H9 (cell line): ENCODE measurements around the gene GPD2. TPM values are rescaled to one million over a fixed set of nuclear protein-coding genes. Genes with fewer than 3 reads are reported as not detected.

Experiments used
- DNase-seq: peaks from one replicate; pipeline ENCODE4 v3.0.0-alpha.2; 2017
- H2AFZ ChIP-seq: one replicate; pipeline ENCODE4 v1.6.1; 2013; ENCODE audit warnings: mild to moderate bottlenecking, low read length, control low read depth, moderate library complexity
- H2AK5ac ChIP-seq: 2 replicates; pipeline ENCODE4 v1.6.1; 2013; ENCODE audit warnings: low read length, control low read depth, mixed read lengths; ENCODE audit not compliant: insufficient read length
- H2BK120ac ChIP-seq: one replicate; pipeline ENCODE4 v1.6.1; 2013; ENCODE audit warnings: low read depth, mild to moderate bottlenecking, low read length, control low read depth, inconsistent platforms; ENCODE audit not compliant: poor library complexity, severe bottlenecking
- H2BK12ac ChIP-seq: 2 replicates; pipeline ENCODE4 v1.6.1; 2013; ENCODE audit warnings: low read length, control low read depth, mixed read lengths, low read depth; ENCODE audit not compliant: insufficient read length
- H2BK15ac ChIP-seq: 2 replicates; pipeline ENCODE4 v1.6.1; 2013; ENCODE audit warnings: low read depth, low read length, control low read depth
- H2BK20ac ChIP-seq: one replicate; pipeline ENCODE4 v1.6.1; 2013; ENCODE audit warnings: low read depth, mild to moderate bottlenecking, low read length, control low read depth, inconsistent platforms; ENCODE audit not compliant: poor library complexity, severe bottlenecking
- H2BK5ac ChIP-seq: 2 replicates; pipeline ENCODE4 v1.6.1; 2013; ENCODE audit warnings: low read length, control low read depth, mixed read lengths; ENCODE audit not compliant: insufficient read length
- H3K14ac ChIP-seq: 2 replicates; pipeline ENCODE4 v1.6.1; 2013; ENCODE audit warnings: low read length, control low read depth; ENCODE audit not compliant: insufficient read depth
- H3K18ac ChIP-seq: 2 replicates; pipeline ENCODE4 v1.6.1; 2013; ENCODE audit warnings: low read depth, mild to moderate bottlenecking, mixed read lengths, low read length, control low read depth; ENCODE audit not compliant: insufficient read length
- H3K23ac ChIP-seq: 2 replicates; pipeline ENCODE4 v1.6.1; 2013; ENCODE audit warnings: low read length, control low read depth, mixed read lengths, low read depth; ENCODE audit not compliant: insufficient read length
- H3K23me2 ChIP-seq: 2 replicates; pipeline ENCODE4 v1.6.1; 2013; ENCODE audit warnings: low read depth, mild to moderate bottlenecking, mixed read lengths, low read length, control low read depth; ENCODE audit not compliant: insufficient read length, poor library complexity, severe bottlenecking
- H3K27ac ChIP-seq: 2 replicates; pipeline ENCODE4 v1.5.1; 2013; ENCODE audit warnings: low read length, control low read depth, mixed read lengths, low read depth; ENCODE audit not compliant: insufficient read length
- H3K27me3 ChIP-seq: 2 replicates; pipeline ENCODE4 v1.6.1; 2013; ENCODE audit warnings: low read length, control low read depth, inconsistent platforms; ENCODE audit not compliant: insufficient read depth
- H3K4ac ChIP-seq: 2 replicates; pipeline ENCODE4 v1.6.1; 2013; ENCODE audit warnings: low read depth, mild to moderate bottlenecking, control low read depth, inconsistent platforms, low read length, moderate library complexity
- H3K4me1 ChIP-seq: 2 replicates; pipeline ENCODE4 v1.6.1; 2013; ENCODE audit warnings: low read length, control low read depth, inconsistent platforms; ENCODE audit not compliant: insufficient read depth
- H3K4me2 ChIP-seq: 2 replicates; pipeline ENCODE4 v1.6.1; 2013; ENCODE audit warnings: low read length, control low read depth, mixed read lengths; ENCODE audit not compliant: insufficient read length, insufficient read depth
- H3K56ac ChIP-seq: 2 replicates; pipeline ENCODE4 v1.6.1; 2013; ENCODE audit warnings: low read depth, mild to moderate bottlenecking, mixed read lengths, low read length, control low read depth; ENCODE audit not compliant: insufficient read length
- H3K79me1 ChIP-seq: 2 replicates; pipeline ENCODE4 v1.6.1; 2013; ENCODE audit warnings: low read depth, mild to moderate bottlenecking, moderate library complexity, low read length, control low read depth, inconsistent platforms; ENCODE audit not compliant: insufficient read depth, poor library complexity, severe bottlenecking
- H3K79me2 ChIP-seq: 2 replicates; pipeline ENCODE4 v1.6.1; 2013; ENCODE audit warnings: low read length, control low read depth, inconsistent platforms; ENCODE audit not compliant: insufficient read depth
- H3K9ac ChIP-seq: 2 replicates; pipeline ENCODE4 v1.6.1; 2013; ENCODE audit warnings: low read length, control low read depth, mixed read lengths; ENCODE audit not compliant: insufficient read length; ENCODE audit errors: extremely low read depth
- H3K9me3 ChIP-seq: one replicate; pipeline ENCODE4 v1.6.1; 2013; ENCODE audit warnings: low read depth, low read length, inconsistent platforms; ENCODE audit not compliant: control insufficient read depth
- H3T11ph ChIP-seq: one replicate; pipeline ENCODE4 v1.6.1; 2013; ENCODE audit warnings: mild to moderate bottlenecking, low read length, control low read depth, inconsistent platforms
- H4K20me1 ChIP-seq: one replicate; pipeline ENCODE4 v1.6.1; 2013; ENCODE audit not compliant: control insufficient read depth, insufficient read length, insufficient read depth
- H4K5ac ChIP-seq: 2 replicates; pipeline ENCODE4 v1.6.1; 2013; ENCODE audit warnings: low read depth, mild to moderate bottlenecking, mixed read lengths, low read length, control low read depth; ENCODE audit not compliant: insufficient read length
- H4K8ac ChIP-seq: replicated peaks from 2 replicates; pipeline ENCODE4 v1.6.1; 2013; ENCODE audit warnings: low read length, control low read depth, mixed read lengths, low read depth; ENCODE audit not compliant: insufficient read length
- H4K91ac ChIP-seq: 2 replicates; pipeline ENCODE4 v1.6.1; 2013; ENCODE audit warnings: low read depth, mild to moderate bottlenecking, moderate library complexity, mixed read lengths, low read length, control low read depth; ENCODE audit not compliant: insufficient read length
- H3K27ac Mint-ChIP-seq, 3 experiments: 2 replicates in 2 of 3; 3 replicates in 1 of 3; pipeline ENCODE4 v1.8.0; 2020 to 2021; ENCODE audit warnings: mixed read lengths in 3 of 3, mild to moderate bottlenecking in 1 of 3, moderate library complexity in 1 of 3
- H3K27me3 Mint-ChIP-seq: 2 replicates; pipeline ENCODE4 v1.8.0; 2021; ENCODE audit warnings: low read depth, mild to moderate bottlenecking, moderate library complexity, mixed read lengths
- H3K36me3 Mint-ChIP-seq, 3 experiments: 2 replicates in 2 of 3; 3 replicates in 1 of 3; pipeline ENCODE4 v1.8.0; 2020 to 2021; ENCODE audit warnings: low read depth in 3 of 3, mixed read lengths in 3 of 3; ENCODE audit not compliant: insufficient read depth in 1 of 3
- H3K4me1 Mint-ChIP-seq, 2 experiments: 2 replicates each; pipeline ENCODE4 v1.8.0; 2020; ENCODE audit warnings: mixed read lengths in 2 of 2
- H3K4me3 Mint-ChIP-seq, 2 experiments: 2 replicates in 1 of 2; 3 replicates in 1 of 2; pipeline ENCODE4 v1.8.0; 2020 to 2021; ENCODE audit warnings: mild to moderate bottlenecking in 2 of 2, mixed read lengths in 2 of 2, moderate library complexity in 1 of 2
- H3K9me3 Mint-ChIP-seq, 2 experiments: 2 replicates in 1 of 2; 3 replicates in 1 of 2; pipeline ENCODE4 v1.8.0; 2020; ENCODE audit warnings: mild to moderate bottlenecking in 2 of 2, mixed read lengths in 2 of 2, moderate library complexity in 1 of 2
- CTCF ChIP-seq: fragments of 200-600 bp; sonication (generic); conservative IDR thresholded peaks from 3 replicates; pipeline ENCODE4 v1.8.0; 2021; ENCODE audit warnings: antibody characterized with exemption, mild to moderate bottlenecking
- WGBS: extraction: QIAGEN DNeasy Blood & Tissue Kit; methylation state at CpG from one replicate; pipeline ENCODE4 v1.1.7; 2013; ENCODE audit warnings: missing lambda C conversion rate, low lambda C conversion rate, mixed read lengths; ENCODE audit not compliant: insufficient read length; ENCODE audit errors: extremely low coverage; 5-methylcytosine and 5-hydroxymethylcytosine counted together
- total RNA-seq: library from RNA; stranded (reverse); gene quantifications from 2 replicates; pipeline ENCODE4 v1.2.1, GENCODE V29; 2021

GPD2 gene
- total RNA-seq, 1 experiment from 2014 or later, result 46.0 TPM

- Histone ChIP-seq H3T11ph (no peak overlapping the region), H3K4me1 (no peaks in the 10 kb centered on the region), H3K79me1 (no peaks in the 10 kb centered on the region), H3K27ac (no peak overlapping the region), H3K4me2 (no peak overlapping the region), H3K23me2 (no peaks in the 10 kb centered on the region), H2BK12ac (no peak overlapping the region), H4K91ac (no peak overlapping the region), H4K20me1 (no peaks in the 10 kb centered on the region), H2BK20ac (no peak overlapping the region), H3K4ac (no peak overlapping the region), H3K9ac (no peak overlapping the region), H3K18ac (no peak overlapping the region), H2BK15ac (no peak overlapping the region), H2AK5ac (no peak overlapping the region), H2BK120ac (no peak overlapping the region), H3K23ac (no peak overlapping the region), H2BK5ac (no peak overlapping the region), H3K9me3 (no peaks in the 10 kb centered on the region), H4K8ac (no peak overlapping the region), H2AFZ (no peak overlapping the region), H3K27me3 (no peaks in the 10 kb centered on the region), H3K56ac (no peak overlapping the region), H3K14ac (no peak overlapping the region), H4K5ac (no peak overlapping the region), H3K79me2 (no peaks in the 10 kb centered on the region)
- Mint-ChIP-seq H3K9me3 (no peaks in the 10 kb centered on the region), H3K4me3 (no peak overlapping the region), H3K4me1 (peaks cover 2 to 4% of the 10 kb centered on the region in 2 experiments), H3K27ac (peak overlapping the region in 1 of 3 experiments; percentile 41; a peak in 1 of 7 replicates), H3K36me3 (no peaks in the 10 kb centered on the region), H3K27me3 (no peaks in the 10 kb centered on the region)
- no CpG with 5 or more reads among the region's 2 CpGs for WGBS
- DNase-seq, result no peak
- no peak for TF ChIP-seq CTCF
Measured at GRCh38 chr2:156491176-156491575, 55.0 kb downstream of the GPD2 start.
